Gastroesophageal sphincter (tissue), 3 donors: ENCODE data around the gene HDAC11.

Experiments used
- CTCF ChIP-seq, 4 experiments: fragments of 200-600 bp in 2 of 4; fragments of 450-650 bp in 2 of 4; sonication (generic) in 1 of 4; IDR thresholded peaks; one replicate each; pipeline ENCODE4 v1.5.1; 2017 to 2019; ENCODE audit warnings: antibody characterized with exemption in 4 of 4, mild to moderate bottlenecking in 2 of 4, moderate library complexity in 2 of 4
- POLR2A ChIP-seq, 2 donors: fragments of 450-650 bp; IDR thresholded peaks; one replicate each; pipeline ENCODE4 v1.6.1; 2017; ENCODE audit warnings: antibody characterized with exemption in 2 of 2, mild to moderate bottlenecking in 2 of 2, moderate library complexity in 1 of 2
- POLR2AphosphoS5 ChIP-seq: sonication (generic); formaldehyde crosslinking; IDR thresholded peaks from one replicate; pipeline ENCODE4 v1.6.1; 2017; ENCODE audit warnings: antibody characterized with exemption

DNA sequence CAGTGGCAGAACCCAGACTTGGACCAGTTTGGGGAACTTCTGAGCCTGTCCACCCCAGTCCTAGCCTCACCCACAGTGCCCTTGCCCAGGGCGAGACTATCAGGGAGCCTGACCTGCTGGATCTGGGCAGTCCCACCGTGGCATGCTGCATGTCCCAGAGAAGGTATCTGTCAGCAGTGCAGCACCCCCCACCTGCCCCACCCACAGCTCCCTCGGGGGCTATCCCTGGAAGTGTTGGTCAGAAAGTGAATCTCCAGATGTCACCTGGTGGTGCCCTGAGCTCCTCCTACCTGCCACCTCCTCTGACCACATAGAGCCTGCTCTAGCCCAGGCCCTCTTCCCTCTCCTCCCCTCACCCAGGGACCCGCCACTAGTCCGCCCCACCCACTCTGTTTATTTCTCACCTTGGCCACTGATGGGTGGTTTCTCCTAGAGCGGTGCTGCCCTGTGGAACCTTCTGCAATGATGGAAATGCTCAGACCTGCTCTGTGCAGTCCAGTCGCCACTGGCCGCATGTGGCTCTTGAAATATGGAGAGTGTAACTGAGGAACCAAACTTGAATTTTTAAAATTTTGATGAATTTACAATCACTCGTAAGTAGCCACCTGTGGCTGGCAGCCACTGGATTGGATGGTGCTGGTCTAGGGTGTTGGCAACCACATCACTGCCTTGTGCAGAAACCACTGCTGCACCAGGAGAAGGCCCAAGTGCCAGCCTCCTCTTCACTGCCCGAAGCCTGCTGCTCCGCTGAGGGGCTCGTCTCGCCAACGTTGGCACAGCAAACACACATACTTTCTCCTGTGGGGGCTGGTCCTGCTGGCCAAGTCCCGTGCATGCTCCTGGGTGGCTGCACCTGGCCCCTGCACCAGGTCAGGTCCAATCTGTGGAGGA is 13.1 kb downstream of the HDAC11 start:
- TF ChIP-seq CTCF (IDR thresholded peaks at IDR 0.05) (no peak), POLR2A (IDR thresholded peaks at IDR 0.05) (no peak), POLR2AphosphoS5 (no peak)
